Adrenal gland (tissue), 12 donors: ENCODE measurements around the gene OR51G1. TPM values are rescaled to one million over a fixed set of nuclear protein-coding genes. Genes with fewer than 3 reads are reported as not detected.

Experiments
- DNase-seq, 7 donors: peaks; one replicate each; pipeline ENCODE4 v3.0.0-alpha.2; 2019 to 2020
- H3K27ac ChIP-seq, 5 donors: fragments of 200-600 bp; sonication (generic) in 4 of 5; 1 replicate in 3 of 5; 2 replicates in 2 of 5; pipeline versions ENCODE4 v1.5.1 to v1.8.0; 2016 to 2020; ENCODE audit warnings: mild to moderate bottlenecking in 1 of 5
- H3K27me3 ChIP-seq: fragments of 200-600 bp; 2 replicates; pipeline ENCODE4 v1.8.0; 2021
- H3K36me3 ChIP-seq, 2 donors: fragments of 200-600 bp; replicated peaks in 1 of 2; 1 replicate in 1 of 2; 2 replicates in 1 of 2; pipeline versions ENCODE4 v1.5.1 to v1.8.0; 2018 to 2022
- H3K4me1 ChIP-seq, 2 donors: fragments of 200-600 bp; replicated peaks in 1 of 2; 1 replicate in 1 of 2; 2 replicates in 1 of 2; pipeline versions ENCODE4 v1.5.1 to v1.8.0; 2018 to 2021
- H3K4me3 ChIP-seq, 4 donors: fragments of 200-600 bp; sonication (generic) in 3 of 4; one replicate each; pipeline ENCODE4 v1.5.1; 2016 to 2018
- H3K9me3 ChIP-seq, 3 donors: fragments of 200-600 bp; sonication (generic) in 1 of 3; replicated peaks in 1 of 3; 1 replicate in 2 of 3; 2 replicates in 1 of 3; pipeline versions ENCODE4 v1.5.1 to v1.8.0; 2016 to 2021
- CTCF ChIP-seq, 6 experiments: fragments of 450-650 bp in 4 of 6; fragments of 200-600 bp in 2 of 6; sonication (generic) in 1 of 6; IDR thresholded peaks; 1 replicate in 5 of 6; 2 replicates in 1 of 6; pipeline versions ENCODE4 v1.5.1 to v1.8.0; 2016 to 2021; ENCODE audit warnings: antibody characterized with exemption in 6 of 6, mild to moderate bottlenecking in 2 of 6, moderate library complexity in 1 of 6
- POLR2A ChIP-seq, 2 donors: fragments of 450-650 bp; IDR thresholded peaks; one replicate each; pipeline ENCODE4 v1.6.1; 2017; ENCODE audit warnings: antibody characterized with exemption in 2 of 2, mild to moderate bottlenecking in 2 of 2, moderate library complexity in 1 of 2
- WGBS, 4 donors: extraction: QIAGEN DNeasy Blood & Tissue Kit in 2 of 4; methylation state at CpG; one replicate each; pipeline versions ENCODE4 v1.1.5 to v1.1.7; 2013 to 2017; 5-methylcytosine and 5-hydroxymethylcytosine counted together
- intact Hi-C, 2 donors: fragments of 100-400 bp; cut with DNase I; formaldehyde crosslinking; loops; one replicate each; pipeline versions ENCODE4 v1.14.1 to v1.15.0; 2022 to 2023
- polyA plus RNA-seq, 3 donors: library from polyadenylated mRNA; stranded (reverse); fragments of 200-250 nt in 2 of 3; fragments of 350-450 nt in 1 of 3; fragmentation: Illumina TruSeq in 1 of 3; extraction: RNeasy Lipid Tissue Mini Kit (QIAGEN cat#74804) in 1 of 3; gene quantifications; one replicate each; pipeline ENCODE4 v1.2.3, GENCODE V29; 2013 to 2014
- total RNA-seq, 9 donors: library from RNA; depleted of rRNA in 4 of 9; stranded (reverse); fragments of >200 nt in 4 of 9; fragments of 120-200 nt in 1 of 9; fragmentation: NEBNext Ultra II Directional in 1 of 9; extraction: Animal tissue kit (Norgen Biotek cat#: 25700) in 1 of 9; gene quantifications; one replicate each; pipeline versions ENCODE4 v1.1.0 to v1.2.4, GENCODE V29; 2013 to 2023
- donor health status: healthy with polysubstance abuse.
- donor health status: Bipolar disorder and iron deficiency.
- donor health status: DM: yes; HTN: yes; CAD: no.
- donor health status: DM: no; HTN: no; CAD: no.
- donor health status: DM: no; HTN: no; CAD: no.
- donor health status: DM: yes; HTN: yes; CAD: no.

Gene OR51G1
- total and polyA plus RNA-seq, 12 donors: not detected

- WGBS, 4 donors: 78 to 91% (median 86%) methylated on average over 1 of the region's 1 CpG
- intact Hi-C loops: no loop called here
These were observed 32.0 kb downstream of the OR51G1 start for GRCh38 chr11:4891996-4892640.

DNA sequence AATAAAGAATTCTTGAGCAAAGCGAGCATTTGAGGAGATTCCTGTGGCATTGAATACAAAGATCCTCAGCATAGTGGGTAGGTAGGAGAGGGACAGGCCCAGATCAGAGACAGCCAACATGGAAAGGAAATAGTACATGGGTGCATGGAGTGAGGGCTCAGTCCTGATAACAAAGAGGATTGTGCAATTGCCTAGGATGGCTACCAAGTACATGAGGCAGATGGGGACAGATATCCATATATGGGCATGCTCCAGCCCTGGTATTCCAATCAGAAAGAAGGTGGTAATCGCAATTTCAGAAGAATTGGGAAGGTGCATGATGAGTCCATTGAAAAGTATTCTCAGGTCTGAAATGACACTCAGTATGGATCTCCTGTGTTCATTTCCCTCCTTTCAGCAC, 33.9 kb downstream of the OR51G1 start:
- no peak for DNase-seq
- TF ChIP-seq CTCF (IDR thresholded peaks at IDR 0.05) (no peak), POLR2A (IDR thresholded peaks at IDR 0.05) (no peak)
- Histone ChIP-seq H3K4me1 (no peaks in the 10 kb centered on the region), H3K27me3 (no peaks in the 10 kb centered on the region), H3K36me3 (no peaks in the 10 kb centered on the region), H3K9me3 (no peaks in the 10 kb centered on the region), H3K4me3 (no peak overlapping the region), H3K27ac (no peak overlapping the region)
- intact Hi-C loops: no loop called here
- 79 to 83% (median 79%) methylated on average over 2 of the region's 2 CpGs for WGBS, 4 donors

More at GRCh38 chr11:4891996-4892640, 32.0 kb downstream of the OR51G1 start:
- H3K27me3 ChIP-seq: no peaks in the 10 kb centered on the region
- H3K4me3 ChIP-seq: no peak overlapping the region
- H3K9me3 ChIP-seq: no peaks in the 10 kb centered on the region
- TF ChIP-seq CTCF (IDR thresholded peaks at IDR 0.05) (no peak), POLR2A (IDR thresholded peaks at IDR 0.05) (no peak)
- no peaks in the 10 kb centered on the region for H3K4me1 ChIP-seq
- H3K36me3 ChIP-seq: no peaks in the 10 kb centered on the region
- no peak for DNase-seq
- H3K27ac ChIP-seq: no peak overlapping the region

DNA sequence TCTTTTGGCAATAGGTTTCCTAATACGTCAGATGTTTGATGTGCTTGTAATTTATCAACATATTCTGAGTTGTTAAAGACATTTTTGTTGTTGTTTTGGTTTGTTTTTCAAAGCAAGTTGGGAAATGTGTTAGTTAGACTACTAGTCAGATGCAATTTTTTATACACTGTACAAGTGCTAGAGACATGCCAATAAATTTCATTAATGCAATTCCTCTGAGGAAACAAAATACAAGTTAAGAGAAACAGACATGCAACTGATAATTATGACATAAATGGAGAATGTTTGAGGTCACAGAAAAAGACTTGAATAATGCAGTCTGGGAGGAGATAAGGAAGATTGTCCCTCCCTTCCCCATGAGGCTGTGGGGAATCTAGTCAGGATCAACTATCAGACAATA, 36.5 kb downstream of the OR51G1 start:
- Histone ChIP-seq H3K4me1 (no peaks in the 10 kb centered on the region), H3K27ac (no peak overlapping the region), H3K4me3 (no peak overlapping the region), H3K9me3 (no peaks in the 10 kb centered on the region), H3K27me3 (no peaks in the 10 kb centered on the region), H3K36me3 (no peaks in the 10 kb centered on the region)
- no peak for DNase-seq
- intact Hi-C loops: no loop called here
- TF ChIP-seq CTCF (IDR thresholded peaks at IDR 0.05): no peak
- no peak for TF ChIP-seq POLR2A (IDR thresholded peaks at IDR 0.05)
- 0% methylated on average over 1 of the region's 1 CpG for WGBS, 4 donors

- no peaks in the 10 kb centered on the region for H3K4me1 ChIP-seq
- TF ChIP-seq CTCF (IDR thresholded peaks at IDR 0.05): no peak
- no peak for TF ChIP-seq POLR2A (IDR thresholded peaks at IDR 0.05)
- H3K27ac ChIP-seq: no peak overlapping the region
- intact Hi-C loops: no loop called here
- no peak overlapping the region for H3K4me3 ChIP-seq
- H3K27me3 ChIP-seq: no peaks in the 10 kb centered on the region
- H3K9me3 ChIP-seq: no peaks in the 10 kb centered on the region
- WGBS, 4 donors: 54 to 71% (median 58%) methylated on average over 3 of the region's 3 CpGs
- no peak for DNase-seq
- no peaks in the 10 kb centered on the region for H3K36me3 ChIP-seq
These were observed 38.0 kb downstream of the OR51G1 start for GRCh38 chr11:4886186-4886585.
